WTC11 (cell line): ENCODE measurements around the gene CTNND2. TPM values are rescaled to one million over a fixed set of nuclear protein-coding genes. Genes with fewer than 3 reads are reported as not detected.

Experiments used
- ATAC-seq: fragments of 200-7000 bp; cut with Tn5 transposase; 2 replicates; pipeline ENCODE4 v1.10.0; 2021; ENCODE audit warnings: mild to moderate bottlenecking, moderate library complexity
- CTCF ChIA-PET: fragments of 300-600 bp; sonication (Branson Sonifier 250); formaldehyde crosslinking; loops from one replicate; lab custom pipeline; 2021; ENCODE audit warnings: antibody characterized with exemption; lab: Charles Lee
- POLR2A ChIA-PET: fragments of 350-600 bp; sonication (Branson Sonifier 250); formaldehyde crosslinking; loops from one replicate; lab custom pipeline; 2021; ENCODE audit warnings: antibody characterized with exemption; lab: Charles Lee
- DNase-seq: peaks from one replicate; pipeline ENCODE4 v3.0.0; 2021; ENCODE audit warnings: low spot score
- H3K27ac Mint-ChIP-seq: 2 replicates; pipeline ENCODE4 v1.8.0; 2021; ENCODE audit warnings: mixed read lengths
- H3K27me3 Mint-ChIP-seq: 2 replicates; pipeline ENCODE4 v1.8.0; 2021; ENCODE audit warnings: low read depth, mild to moderate bottlenecking, moderate library complexity, mixed read lengths
- H3K36me3 Mint-ChIP-seq: 2 replicates; pipeline ENCODE4 v1.8.0; 2021; ENCODE audit warnings: mixed read lengths
- H3K4me1 Mint-ChIP-seq: 2 replicates; pipeline ENCODE4 v1.8.0; 2022; ENCODE audit warnings: mixed read lengths
- H3K4me3 Mint-ChIP-seq: 2 replicates; pipeline ENCODE4 v1.8.0; 2021; ENCODE audit warnings: mild to moderate bottlenecking, moderate library complexity, mixed read lengths
- H3K9me3 Mint-ChIP-seq: 2 replicates; pipeline ENCODE4 v1.8.0; 2021; ENCODE audit warnings: mixed read lengths
- EMX1 ChIP-seq: fragments of 250-450 bp; sonication (Bioruptor Pico); IDR thresholded peaks from 2 replicates; pipeline ENCODE4 v1.8.0; 2021; ENCODE audit warnings: mild to moderate bottlenecking
- HMGXB4 ChIP-seq: sonication (generic); formaldehyde crosslinking; IDR thresholded peaks from 2 replicates; pipeline ENCODE4 v1.8.1; 2023; ENCODE audit warnings: mild to moderate bottlenecking, moderate library complexity, missing genetic modification reagents
- IRF2 ChIP-seq: sonication (generic); formaldehyde crosslinking; IDR thresholded peaks from 2 replicates; pipeline ENCODE4 v1.8.0; 2022; ENCODE audit warnings: low read depth, missing genetic modification reagents, borderline replicate concordance
- KAT7 ChIP-seq: sonication (generic); formaldehyde crosslinking; IDR thresholded peaks from 2 replicates; pipeline ENCODE4 v1.8.1; 2023; ENCODE audit warnings: missing genetic modification reagents, mild to moderate bottlenecking, borderline replicate concordance
- RORB ChIP-seq: fragments of 250-450 bp; sonication (Bioruptor Pico); IDR thresholded peaks from 2 replicates; pipeline ENCODE4 v1.9.0; 2021; ENCODE audit warnings: mild to moderate bottlenecking
- SMAD4 ChIP-seq: sonication (generic); formaldehyde crosslinking; IDR thresholded peaks from 2 replicates; pipeline ENCODE4 v1.8.0; 2022; ENCODE audit warnings: mild to moderate bottlenecking, missing genetic modification reagents
- SP1 ChIP-seq: sonication (generic); formaldehyde crosslinking; conservative IDR thresholded peaks from 2 replicates; pipeline ENCODE4 v1.8.1; 2022; ENCODE audit warnings: missing genetic modification reagents
- TCF7 ChIP-seq: sonication (generic); formaldehyde crosslinking; IDR thresholded peaks from 2 replicates; pipeline ENCODE4 v1.8.0; 2022; ENCODE audit warnings: mild to moderate bottlenecking, low read depth, missing genetic modification reagents, moderate library complexity
- TEAD1 ChIP-seq: sonication (generic); formaldehyde crosslinking; IDR thresholded peaks from 2 replicates; pipeline ENCODE4 v1.8.0; 2022; ENCODE audit warnings: mild to moderate bottlenecking, missing genetic modification reagents
- ZNF263 ChIP-seq: sonication (generic); formaldehyde crosslinking; IDR thresholded peaks from 2 replicates; pipeline ENCODE4 v1.8.1; 2022; ENCODE audit warnings: low read depth, mild to moderate bottlenecking, moderate library complexity, missing genetic modification reagents
- ZNF317 ChIP-seq: sonication (generic); formaldehyde crosslinking; IDR thresholded peaks from 2 replicates; pipeline ENCODE4 v1.8.1; 2023; ENCODE audit warnings: low read depth, mild to moderate bottlenecking, moderate library complexity, missing genetic modification reagents, borderline replicate concordance
- ZNF416 ChIP-seq: fragments of 250-450 bp; sonication (Bioruptor Pico); IDR thresholded peaks from 2 replicates; pipeline ENCODE4 v1.9.0; 2021; ENCODE audit warnings: mild to moderate bottlenecking, inconsistent platforms
- ZNF425 ChIP-seq: fragments of 250-450 bp; sonication (Bioruptor Pico); conservative IDR thresholded peaks from 2 replicates; pipeline ENCODE4 v1.9.0; 2021; ENCODE audit warnings: mild to moderate bottlenecking
- total RNA-seq: library from RNA; stranded (reverse); gene quantifications from 3 replicates; pipeline ENCODE4 v1.2.3, GENCODE V29; 2021
- TF ChIP-seq, protein P1 (sequence below): sonication (generic); formaldehyde crosslinking; IDR thresholded peaks from 2 replicates; pipeline ENCODE4 v1.8.1; 2022; ENCODE audit warnings: mild to moderate bottlenecking, missing genetic modification reagents, moderate library complexity, borderline replicate concordance
- TF ChIP-seq, protein P2 (sequence below): sonication (generic); formaldehyde crosslinking; IDR thresholded peaks from 2 replicates; pipeline ENCODE4 v1.8.0; 2022; ENCODE audit warnings: mild to moderate bottlenecking, missing genetic modification reagents
- TF ChIP-seq, protein P3 (sequence below): fragments of 250-450 bp; sonication (Bioruptor Pico); IDR thresholded peaks from 2 replicates; pipeline ENCODE4 v2.1.2; 2022; ENCODE audit warnings: mild to moderate bottlenecking, moderate library complexity
- TF ChIP-seq, protein P4 (sequence below): fragments of 250-450 bp; sonication (Bioruptor Pico); IDR thresholded peaks from 2 replicates; pipeline ENCODE4 v1.8.0; 2021; ENCODE audit warnings: mild to moderate bottlenecking
- TF ChIP-seq, protein P5 (sequence below): sonication (generic); formaldehyde crosslinking; IDR thresholded peaks from 2 replicates; pipeline ENCODE4 v1.8.0; 2022; ENCODE audit warnings: mild to moderate bottlenecking, missing genetic modification reagents

CTNND2 gene
- total RNA-seq, 1 experiment from 2014 or later = 11.9 TPM

DNA sequence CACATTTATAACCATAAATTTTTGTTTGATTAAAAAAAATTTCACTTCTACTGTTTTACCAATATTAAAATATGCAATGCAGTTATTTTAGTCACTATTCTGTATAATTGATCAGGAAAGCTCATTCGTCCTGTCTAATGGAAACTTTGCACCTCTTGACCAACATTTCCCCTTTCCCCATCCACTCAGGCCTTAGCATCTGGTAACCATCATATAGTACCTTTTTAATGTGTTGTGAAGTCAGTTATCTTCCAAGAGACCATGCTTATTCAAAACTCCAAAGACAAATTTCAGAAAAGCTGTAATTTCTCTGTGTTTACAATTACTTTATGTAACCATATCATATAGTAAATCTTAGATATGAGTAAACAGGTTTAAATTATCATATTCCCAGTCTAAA lies 145.9 kb downstream of the CTNND2 start:
- H3K36me3 Mint-ChIP-seq = peaks cover 2% of the 10 kb centered on the region; the same call in 1 of the 2 replicates

GRCh38 chr5:11757661-11758060 lies 146.6 kb downstream of the CTNND2 start:
- TF ChIP-seq, protein P1, sequence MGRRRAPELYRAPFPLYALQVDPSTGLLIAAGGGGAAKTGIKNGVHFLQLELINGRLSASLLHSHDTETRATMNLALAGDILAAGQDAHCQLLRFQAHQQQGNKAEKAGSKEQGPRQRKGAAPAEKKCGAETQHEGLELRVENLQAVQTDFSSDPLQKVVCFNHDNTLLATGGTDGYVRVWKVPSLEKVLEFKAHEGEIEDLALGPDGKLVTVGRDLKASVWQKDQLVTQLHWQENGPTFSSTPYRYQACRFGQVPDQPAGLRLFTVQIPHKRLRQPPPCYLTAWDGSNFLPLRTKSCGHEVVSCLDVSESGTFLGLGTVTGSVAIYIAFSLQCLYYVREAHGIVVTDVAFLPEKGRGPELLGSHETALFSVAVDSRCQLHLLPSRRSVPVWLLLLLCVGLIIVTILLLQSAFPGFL (CRISPR knock-in tag) = no peak
- no peak for TF ChIP-seq TEAD1 (CRISPR knock-in tag)
- TF ChIP-seq HMGXB4 (CRISPR knock-in tag) = no peak
- TF ChIP-seq, protein P2, sequence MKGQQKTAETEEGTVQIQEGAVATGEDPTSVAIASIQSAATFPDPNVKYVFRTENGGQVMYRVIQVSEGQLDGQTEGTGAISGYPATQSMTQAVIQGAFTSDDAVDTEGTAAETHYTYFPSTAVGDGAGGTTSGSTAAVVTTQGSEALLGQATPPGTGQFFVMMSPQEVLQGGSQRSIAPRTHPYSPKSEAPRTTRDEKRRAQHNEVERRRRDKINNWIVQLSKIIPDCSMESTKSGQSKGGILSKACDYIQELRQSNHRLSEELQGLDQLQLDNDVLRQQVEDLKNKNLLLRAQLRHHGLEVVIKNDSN (CRISPR knock-in tag) = no peak
- H3K4me1 Mint-ChIP-seq = no peaks in the 10 kb centered on the region
- ChIA-PET CTCF (no interaction called here), POLR2A (no interaction called here)
- no peak for DNase-seq
- H3K4me3 Mint-ChIP-seq = no peak overlapping the region
- peaks cover 1% of the 10 kb centered on the region for H3K9me3 Mint-ChIP-seq
- H3K36me3 Mint-ChIP-seq = no peaks in the 10 kb centered on the region
- no peak overlapping the region for H3K27ac Mint-ChIP-seq
- H3K27me3 Mint-ChIP-seq = no peaks in the 10 kb centered on the region
- no peak for ATAC-seq

More for the DNA sequence above, 145.9 kb downstream of the CTNND2 start:
- Mint-ChIP-seq H3K9me3 (peaks cover 8% of the 10 kb centered on the region), H3K27ac (no peak overlapping the region), H3K27me3 (no peaks in the 10 kb centered on the region), H3K4me1 (no peaks in the 10 kb centered on the region), H3K4me3 (no peak overlapping the region)
- ChIA-PET POLR2A (no interaction called here), CTCF (no interaction called here)
- TF ChIP-seq IRF2 (CRISPR knock-in tag) = no peak
- no peak for TF ChIP-seq ZNF416 (CRISPR knock-in tag)
- TF ChIP-seq EMX1 (CRISPR knock-in tag) = no peak
- no peak for TF ChIP-seq ZNF317 (CRISPR knock-in tag)
- TF ChIP-seq SP1 (CRISPR knock-in tag) = no peak
- TF ChIP-seq ZNF263 = no peak
- no peak for TF ChIP-seq ZNF425
- DNase-seq (no peak), ATAC-seq (no peak)

DNA sequence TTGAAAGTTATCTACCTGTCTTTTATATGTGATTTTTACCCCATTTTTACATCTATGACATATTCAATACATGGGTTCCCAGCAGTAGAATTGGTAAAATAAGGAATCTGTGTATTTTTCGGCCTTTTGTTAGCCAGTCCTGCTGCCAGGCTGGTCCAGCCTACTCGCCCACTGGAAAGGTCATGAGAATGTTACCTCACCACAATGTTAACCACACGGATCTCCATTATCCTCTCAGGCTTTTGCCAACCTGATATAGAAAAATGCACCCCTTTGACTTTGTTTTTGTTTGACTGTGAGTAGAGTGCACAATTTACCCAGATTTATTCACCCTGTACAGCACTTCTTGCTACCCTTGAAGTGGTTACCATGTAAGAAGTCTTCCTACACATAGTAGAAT lies 167.2 kb downstream of the CTNND2 start:
- POLR2A ChIA-PET = no interaction called here
- ATAC-seq = no peak
- no peaks in the 10 kb centered on the region for H3K27me3 Mint-ChIP-seq
- no peak for DNase-seq
- H3K9me3 Mint-ChIP-seq = peaks cover 12% of the 10 kb centered on the region; the same call in 1 of the 2 replicates
- H3K36me3 Mint-ChIP-seq = peaks cover 12% of the 10 kb centered on the region; the same call in 1 of the 2 replicates
- no peak overlapping the region for H3K27ac Mint-ChIP-seq
- CTCF ChIA-PET = no interaction called here
- H3K4me3 Mint-ChIP-seq = no peak overlapping the region
- peaks cover under 1% of the 10 kb centered on the region; the same call in 1 of the 2 replicates for H3K4me1 Mint-ChIP-seq
- TF ChIP-seq, protein P3, sequence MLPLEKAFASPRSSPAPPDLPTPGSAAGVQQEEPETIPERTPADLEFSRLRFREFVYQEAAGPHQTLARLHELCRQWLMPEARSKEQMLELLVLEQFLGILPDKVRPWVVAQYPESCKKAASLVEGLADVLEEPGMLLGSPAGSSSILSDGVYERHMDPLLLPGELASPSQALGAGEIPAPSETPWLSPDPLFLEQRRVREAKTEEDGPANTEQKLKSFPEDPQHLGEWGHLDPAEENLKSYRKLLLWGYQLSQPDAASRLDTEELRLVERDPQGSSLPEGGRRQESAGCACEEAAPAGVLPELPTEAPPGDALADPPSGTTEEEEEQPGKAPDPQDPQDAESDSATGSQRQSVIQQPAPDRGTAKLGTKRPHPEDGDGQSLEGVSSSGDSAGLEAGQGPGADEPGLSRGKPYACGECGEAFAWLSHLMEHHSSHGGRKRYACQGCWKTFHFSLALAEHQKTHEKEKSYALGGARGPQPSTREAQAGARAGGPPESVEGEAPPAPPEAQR (CRISPR knock-in tag) = no peak
- TF ChIP-seq IRF2 (CRISPR knock-in tag) (no peak), SMAD4 (no peak), RORB (no peak), KAT7 (CRISPR knock-in tag) (no peak), TCF7 (CRISPR knock-in tag) (no peak)
- TF ChIP-seq, protein P4, sequence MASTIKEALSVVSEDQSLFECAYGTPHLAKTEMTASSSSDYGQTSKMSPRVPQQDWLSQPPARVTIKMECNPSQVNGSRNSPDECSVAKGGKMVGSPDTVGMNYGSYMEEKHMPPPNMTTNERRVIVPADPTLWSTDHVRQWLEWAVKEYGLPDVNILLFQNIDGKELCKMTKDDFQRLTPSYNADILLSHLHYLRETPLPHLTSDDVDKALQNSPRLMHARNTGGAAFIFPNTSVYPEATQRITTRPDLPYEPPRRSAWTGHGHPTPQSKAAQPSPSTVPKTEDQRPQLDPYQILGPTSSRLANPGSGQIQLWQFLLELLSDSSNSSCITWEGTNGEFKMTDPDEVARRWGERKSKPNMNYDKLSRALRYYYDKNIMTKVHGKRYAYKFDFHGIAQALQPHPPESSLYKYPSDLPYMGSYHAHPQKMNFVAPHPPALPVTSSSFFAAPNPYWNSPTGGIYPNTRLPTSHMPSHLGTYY = no peak
- TF ChIP-seq, protein P1 (CRISPR knock-in tag) = no peak
- TF ChIP-seq, protein P5, sequence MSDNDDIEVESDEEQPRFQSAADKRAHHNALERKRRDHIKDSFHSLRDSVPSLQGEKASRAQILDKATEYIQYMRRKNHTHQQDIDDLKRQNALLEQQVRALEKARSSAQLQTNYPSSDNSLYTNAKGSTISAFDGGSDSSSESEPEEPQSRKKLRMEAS (CRISPR knock-in tag) = no peak
